Measurements from ENCODE around the gene PDE1A.

PDE1A gene

DNA sequence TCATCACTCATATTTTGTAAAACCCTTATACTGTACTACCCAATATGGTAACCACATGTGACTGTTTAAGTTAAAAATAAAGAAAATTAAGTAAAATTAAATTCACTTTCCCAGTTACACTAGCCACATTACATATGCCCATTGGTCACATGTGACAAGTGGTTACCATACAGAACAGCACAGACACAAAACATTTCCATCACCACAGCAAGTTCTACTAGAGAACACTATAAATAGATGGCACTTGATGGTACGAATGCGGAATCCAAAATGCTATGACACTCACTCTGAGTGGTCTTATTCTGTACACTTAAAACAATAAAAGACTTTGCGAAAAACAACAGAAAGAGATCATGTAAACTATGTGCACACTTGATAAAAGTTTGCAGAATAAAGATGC is 202.2 kb downstream of the PDE1A start:
- TF ChIP-seq, protein P1, sequence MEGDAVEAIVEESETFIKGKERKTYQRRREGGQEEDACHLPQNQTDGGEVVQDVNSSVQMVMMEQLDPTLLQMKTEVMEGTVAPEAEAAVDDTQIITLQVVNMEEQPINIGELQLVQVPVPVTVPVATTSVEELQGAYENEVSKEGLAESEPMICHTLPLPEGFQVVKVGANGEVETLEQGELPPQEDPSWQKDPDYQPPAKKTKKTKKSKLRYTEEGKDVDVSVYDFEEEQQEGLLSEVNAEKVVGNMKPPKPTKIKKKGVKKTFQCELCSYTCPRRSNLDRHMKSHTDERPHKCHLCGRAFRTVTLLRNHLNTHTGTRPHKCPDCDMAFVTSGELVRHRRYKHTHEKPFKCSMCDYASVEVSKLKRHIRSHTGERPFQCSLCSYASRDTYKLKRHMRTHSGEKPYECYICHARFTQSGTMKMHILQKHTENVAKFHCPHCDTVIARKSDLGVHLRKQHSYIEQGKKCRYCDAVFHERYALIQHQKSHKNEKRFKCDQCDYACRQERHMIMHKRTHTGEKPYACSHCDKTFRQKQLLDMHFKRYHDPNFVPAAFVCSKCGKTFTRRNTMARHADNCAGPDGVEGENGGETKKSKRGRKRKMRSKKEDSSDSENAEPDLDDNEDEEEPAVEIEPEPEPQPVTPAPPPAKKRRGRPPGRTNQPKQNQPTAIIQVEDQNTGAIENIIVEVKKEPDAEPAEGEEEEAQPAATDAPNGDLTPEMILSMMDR (IDR thresholded peaks at IDR 0.05; ENCODE audit: low read depth, low read length): no peak
- no peak overlapping the region for H3K4me3 ChIP-seq (ENCODE audit: low read depth, low read length)
- DNase-seq (ENCODE audit: low read depth, low spot score): no peak
- in situ Hi-C loops (cut with HindIII; ENCODE audit: low sequenced_read_pairs): no loop called here

DNA sequence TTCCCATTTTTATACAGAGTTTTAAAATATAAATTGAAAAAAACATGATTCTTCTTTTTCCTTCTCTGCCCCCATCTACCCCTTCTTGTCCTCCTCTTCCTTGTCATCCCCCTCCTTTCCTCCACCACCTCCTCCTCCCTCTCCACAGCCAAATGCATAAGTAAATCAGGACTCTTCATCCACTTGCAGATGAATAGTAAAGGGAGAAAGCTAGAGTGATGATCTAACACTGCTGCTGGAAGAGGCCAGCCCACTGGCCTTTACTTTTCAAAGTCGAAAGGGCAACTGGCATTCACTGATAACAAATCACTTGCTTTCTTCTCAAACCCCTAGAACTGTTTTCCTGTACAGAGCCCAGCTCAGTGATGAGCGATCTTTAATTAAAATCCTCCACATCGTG is 205.8 kb downstream of the PDE1A start:
- DNase-seq (ENCODE audit: low read depth, low spot score): no peak
- in situ Hi-C loops (cut with HindIII; ENCODE audit: low sequenced_read_pairs): no loop called here
- TF ChIP-seq, protein P1 (IDR thresholded peaks at IDR 0.05; ENCODE audit: low read depth, low read length): no peak

DNA sequence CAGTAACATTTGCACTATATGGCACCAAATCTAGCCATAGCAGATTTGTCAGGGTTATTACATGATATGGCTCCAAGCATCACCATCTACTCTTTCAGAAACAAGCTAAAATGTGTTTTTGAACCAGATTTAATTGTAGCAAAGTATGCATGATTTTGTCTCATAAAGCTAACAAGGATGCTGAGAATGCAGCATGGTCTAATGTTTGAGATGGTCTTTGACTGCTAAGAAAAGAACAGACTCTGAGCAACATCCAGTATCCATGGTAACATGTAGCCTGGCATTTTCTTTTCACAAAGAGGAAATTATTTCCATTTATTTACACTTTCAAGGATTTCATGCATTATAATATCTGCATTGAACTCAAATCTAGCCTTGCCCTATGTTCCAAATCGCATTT is 206.5 kb downstream of the PDE1A start:
- TF ChIP-seq, protein P1 (IDR thresholded peaks at IDR 0.05; ENCODE audit: low read depth, low read length): no peak
- DNase-seq (ENCODE audit: low read depth, low spot score): no peak
- no peak overlapping the region for H3K4me3 ChIP-seq (ENCODE audit: low read depth, low read length)
- in situ Hi-C loops (cut with HindIII; ENCODE audit: low sequenced_read_pairs): no loop called here

More for the DNA sequence above, 205.8 kb downstream of the PDE1A start:
- no peak overlapping the region for H3K4me3 ChIP-seq (ENCODE audit: low read depth, low read length)

DNA sequence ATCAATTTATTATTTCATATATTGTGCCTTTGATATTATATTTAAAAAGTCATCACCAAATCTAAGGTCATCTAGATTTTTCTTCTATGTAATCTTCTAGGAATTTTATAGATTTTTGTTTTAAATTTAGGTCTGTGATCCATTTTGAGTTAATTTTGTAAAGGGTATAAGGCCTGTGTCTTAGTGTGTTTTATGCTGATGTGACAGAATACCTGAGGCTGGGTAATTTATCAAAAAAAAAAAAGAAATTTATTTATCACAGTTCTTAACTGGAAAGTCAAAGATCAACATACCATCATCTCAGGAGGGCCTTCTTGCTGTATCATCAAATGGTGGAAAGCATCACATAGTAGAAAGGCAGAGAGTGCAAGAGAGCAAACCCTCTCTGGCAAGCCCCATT is 216.2 kb downstream of the PDE1A start:
- H3K4me3 ChIP-seq (ENCODE audit: low read depth, low read length): no peak overlapping the region
- in situ Hi-C loops (cut with HindIII; ENCODE audit: low sequenced_read_pairs): no loop called here
- DNase-seq (ENCODE audit: low read depth, low spot score): no peak
- TF ChIP-seq, protein P1 (IDR thresholded peaks at IDR 0.05; ENCODE audit: low read depth, low read length): no peak

DNA sequence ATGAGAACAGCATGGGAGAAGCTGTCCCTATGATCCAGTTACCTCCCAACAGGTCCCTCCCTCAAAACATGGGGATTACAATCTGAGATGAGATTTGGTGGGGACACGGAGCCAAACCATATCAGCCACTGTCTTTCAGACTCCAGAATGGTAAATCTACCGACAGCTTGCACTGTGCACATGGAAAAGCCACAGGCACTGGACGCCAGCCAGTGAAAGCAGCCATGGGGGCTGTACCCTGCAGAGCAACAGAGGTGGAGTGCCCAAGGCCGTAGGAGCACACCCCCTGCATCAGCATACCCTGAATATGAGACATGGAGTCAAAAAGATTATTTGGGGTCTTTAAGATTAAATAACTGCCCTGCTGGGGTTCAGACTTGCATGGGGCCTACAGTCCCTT is 218.4 kb downstream of the PDE1A start:
- DNase-seq (ENCODE audit: low read depth, low spot score): no peak
- no peak overlapping the region for H3K4me3 ChIP-seq (ENCODE audit: low read depth, low read length)
- TF ChIP-seq, protein P1 (IDR thresholded peaks at IDR 0.05; ENCODE audit: low read depth, low read length): no peak
- in situ Hi-C loops (cut with HindIII; ENCODE audit: low sequenced_read_pairs): no loop called here

DNA sequence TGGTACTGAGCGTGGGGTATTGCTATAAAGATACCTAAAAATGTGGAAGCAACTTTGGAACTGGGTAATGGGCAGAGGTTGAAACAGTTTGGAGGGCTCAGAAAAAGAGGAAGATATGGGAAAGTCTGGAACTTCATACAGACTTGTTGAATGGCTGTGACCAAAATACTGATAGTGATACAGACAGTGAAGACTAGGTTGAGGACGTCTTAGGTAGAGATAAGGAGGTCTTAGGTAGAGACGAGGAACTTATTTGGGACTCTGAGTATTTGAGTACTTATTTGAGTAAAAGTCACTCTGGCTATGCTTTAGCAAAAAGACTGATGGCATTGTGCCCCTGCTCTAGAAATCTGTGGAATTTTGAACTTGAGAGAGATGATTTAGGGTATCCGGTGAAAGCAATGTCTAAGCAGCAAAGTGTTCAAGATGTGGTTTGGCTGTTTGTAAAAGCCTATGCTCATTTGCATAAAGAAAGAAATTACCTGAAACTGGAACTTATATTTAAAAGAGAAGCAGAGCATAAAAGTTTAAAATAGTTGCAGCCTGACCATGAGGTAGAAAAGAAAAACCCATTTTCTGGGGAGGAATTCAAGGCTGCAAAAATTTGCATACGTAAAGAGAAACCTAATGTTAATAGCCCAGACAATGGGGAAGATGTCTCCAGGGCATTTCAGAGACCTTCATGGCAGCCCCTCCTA is 219.6 kb downstream of the PDE1A start:
- H3K4me3 ChIP-seq (ENCODE audit: low read depth, low read length): no peak overlapping the region
- TF ChIP-seq, protein P1 (IDR thresholded peaks at IDR 0.05; ENCODE audit: low read depth, low read length): no peak
- in situ Hi-C loops (cut with HindIII; ENCODE audit: low sequenced_read_pairs): no loop called here
- DNase-seq (ENCODE audit: low read depth, low spot score): no peak

Measured in astrocyte of the spinal cord (primary cell).